HG03354 (cell line): ENCODE results near the gene LMNB1.
"Not testable (repeated sequence)": the region's sequence is repeated elsewhere in the genome, so short reads cannot be mapped to it uniquely, and the experiment has no call there.

Experiments used
- ATAC-seq: cut with Tn5 transposase; IDR thresholded peaks from one replicate; pipeline ENCODE4 v1.9.1; 2021; ENCODE audit warnings: mild to moderate bottlenecking; ENCODE audit not compliant: unreplicated experiment, poor library complexity, severe bottlenecking

The LMNB1 gene, protein sequence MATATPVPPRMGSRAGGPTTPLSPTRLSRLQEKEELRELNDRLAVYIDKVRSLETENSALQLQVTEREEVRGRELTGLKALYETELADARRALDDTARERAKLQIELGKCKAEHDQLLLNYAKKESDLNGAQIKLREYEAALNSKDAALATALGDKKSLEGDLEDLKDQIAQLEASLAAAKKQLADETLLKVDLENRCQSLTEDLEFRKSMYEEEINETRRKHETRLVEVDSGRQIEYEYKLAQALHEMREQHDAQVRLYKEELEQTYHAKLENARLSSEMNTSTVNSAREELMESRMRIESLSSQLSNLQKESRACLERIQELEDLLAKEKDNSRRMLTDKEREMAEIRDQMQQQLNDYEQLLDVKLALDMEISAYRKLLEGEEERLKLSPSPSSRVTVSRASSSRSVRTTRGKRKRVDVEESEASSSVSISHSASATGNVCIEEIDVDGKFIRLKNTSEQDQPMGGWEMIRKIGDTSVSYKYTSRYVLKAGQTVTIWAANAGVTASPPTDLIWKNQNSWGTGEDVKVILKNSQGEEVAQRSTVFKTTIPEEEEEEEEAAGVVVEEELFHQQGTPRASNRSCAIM

DNA sequence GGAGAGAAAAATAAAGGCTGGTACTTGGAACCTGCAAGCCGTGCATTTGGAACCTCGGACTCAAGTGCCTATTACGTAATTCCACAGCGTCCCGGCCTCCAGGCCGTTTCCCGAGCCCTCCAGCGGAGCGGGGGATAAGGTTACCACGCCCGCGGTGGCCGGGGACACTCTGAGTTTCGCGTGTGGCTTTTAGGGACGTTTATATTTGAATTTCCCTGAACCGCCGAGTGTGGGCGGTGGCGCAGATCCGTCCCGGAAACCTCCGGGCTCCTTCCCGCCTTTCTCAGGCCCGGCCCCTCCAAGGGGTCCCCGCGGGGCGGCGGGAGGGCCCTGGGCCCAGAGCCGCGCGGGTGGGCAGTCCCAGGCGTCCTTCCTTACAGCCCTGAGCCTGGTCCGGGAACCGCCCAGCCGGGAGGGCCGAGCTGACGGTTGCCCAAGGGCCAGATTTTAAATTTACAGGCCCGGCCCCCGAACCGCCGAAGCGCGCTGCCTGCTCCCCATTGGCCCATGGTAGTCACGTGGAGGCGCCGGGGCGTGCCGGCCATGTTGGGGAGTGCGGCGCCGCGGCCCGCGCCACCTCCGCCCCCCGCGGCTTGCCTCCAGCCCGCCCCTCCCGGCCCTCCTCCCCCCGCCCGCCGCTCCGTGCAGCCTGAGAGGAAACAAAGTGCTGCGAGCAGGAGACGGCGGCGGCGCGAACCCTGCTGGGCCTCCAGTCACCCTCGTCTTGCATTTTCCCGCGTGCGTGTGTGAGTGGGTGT is at the start of gene LMNB1:
Gene LMNB1, plus strand, starts transcription at position 638 of the 758 bp plus-strand sequence. CDS start 373 bp downstream, outside the sequence.
- peak; percentile 67 for ATAC-seq

DNA sequence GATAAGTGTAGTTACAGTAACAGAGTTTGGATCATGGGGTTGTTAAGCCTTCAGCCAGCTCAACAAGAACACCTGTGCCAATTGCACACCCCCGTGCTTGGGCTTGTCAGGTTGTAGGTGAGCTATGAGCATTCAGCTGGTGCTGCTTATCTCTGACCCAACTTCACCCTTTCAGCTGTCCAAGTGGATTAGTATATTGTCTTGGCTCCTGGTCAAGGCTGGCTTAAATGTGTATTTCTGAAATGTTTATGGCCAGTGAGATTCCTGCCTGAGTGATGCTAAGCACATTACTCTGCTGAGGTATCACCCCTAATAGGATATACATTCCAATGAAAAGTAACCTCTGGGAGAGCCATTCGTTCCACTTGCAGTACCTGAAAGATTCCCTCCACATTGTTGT is 44.2 kb upstream of the LMNB1 start:
- ATAC-seq, result no peak

DNA sequence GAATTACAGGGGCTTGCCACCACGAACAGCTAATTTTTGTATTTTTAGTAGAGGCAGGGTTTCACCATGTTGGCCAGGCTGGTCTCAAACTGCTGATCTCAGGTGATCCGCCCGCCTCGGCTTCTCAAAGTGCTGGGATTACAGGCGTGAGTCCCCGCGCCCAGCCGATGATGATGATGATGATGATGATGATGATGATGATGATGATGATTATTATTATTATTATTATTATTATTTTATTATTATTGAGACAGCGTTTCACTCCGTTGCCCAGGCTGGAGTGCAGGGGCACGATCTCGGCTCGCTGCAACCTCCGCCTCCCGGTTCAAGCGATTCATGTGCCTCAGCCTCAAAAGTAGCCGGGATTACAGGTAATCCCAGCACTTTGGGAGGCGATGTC is 42.4 kb upstream of the LMNB1 start:
- ATAC-seq, result not testable (repeated sequence)

DNA sequence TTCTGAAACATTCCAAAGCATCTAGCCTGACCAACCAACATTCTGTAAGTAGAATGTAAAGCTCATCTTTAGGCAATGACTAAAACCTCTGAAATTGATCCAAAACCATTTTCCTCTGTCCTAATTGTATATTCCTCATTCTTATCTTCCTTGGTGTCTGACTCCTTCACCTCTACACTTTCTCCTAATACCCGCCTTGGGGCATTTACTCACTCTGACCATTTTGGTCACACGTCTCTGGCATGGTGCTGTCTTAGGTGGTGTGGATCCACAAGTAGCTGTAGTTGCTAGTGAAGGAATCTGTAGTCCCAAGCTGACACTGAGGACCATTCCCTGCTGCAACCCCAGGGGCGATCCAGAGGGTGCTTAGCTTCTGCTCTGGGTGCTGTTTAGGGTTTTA is 40.8 kb upstream of the LMNB1 start:
- no peak for ATAC-seq

DNA sequence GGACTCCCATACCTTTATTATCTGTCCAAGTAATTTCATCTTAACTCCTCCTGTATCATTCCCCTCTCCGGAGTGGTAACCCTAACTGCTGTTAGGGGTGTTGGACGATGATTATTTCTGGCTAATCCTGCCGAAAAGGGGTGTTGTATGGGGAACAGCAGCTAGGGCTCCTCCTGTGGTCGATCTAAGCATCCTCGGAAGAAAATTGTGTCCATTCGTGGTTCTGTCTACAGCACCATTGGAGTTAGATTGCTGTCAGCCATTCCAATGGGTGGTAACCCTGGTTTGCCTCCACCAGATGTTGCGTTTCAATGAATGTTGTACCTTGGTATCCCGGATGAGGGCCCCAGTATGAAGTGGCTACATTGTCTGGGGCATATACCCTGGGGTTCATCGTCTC is 35.6 kb upstream of the LMNB1 start:
- no peak for ATAC-seq

DNA sequence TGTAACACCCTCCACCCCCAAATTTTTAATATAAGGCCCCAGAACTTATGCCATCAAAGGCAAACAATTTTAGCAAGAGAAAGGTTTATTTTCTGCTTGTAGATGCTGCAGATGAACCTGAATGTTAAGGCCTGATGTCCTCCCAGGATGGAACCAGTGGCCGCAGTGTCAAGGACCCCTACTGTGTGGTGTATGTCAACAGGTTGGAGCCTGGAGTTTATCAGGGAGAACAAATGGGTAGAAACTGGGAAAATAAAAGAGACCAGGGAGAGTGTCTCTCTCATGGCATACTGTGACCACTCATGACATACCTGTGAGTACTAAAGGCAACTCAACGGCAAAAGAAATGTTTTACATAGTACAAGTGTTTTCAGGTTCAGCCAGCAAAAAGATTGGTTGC is 34.5 kb upstream of the LMNB1 start:
- no peak for ATAC-seq

DNA sequence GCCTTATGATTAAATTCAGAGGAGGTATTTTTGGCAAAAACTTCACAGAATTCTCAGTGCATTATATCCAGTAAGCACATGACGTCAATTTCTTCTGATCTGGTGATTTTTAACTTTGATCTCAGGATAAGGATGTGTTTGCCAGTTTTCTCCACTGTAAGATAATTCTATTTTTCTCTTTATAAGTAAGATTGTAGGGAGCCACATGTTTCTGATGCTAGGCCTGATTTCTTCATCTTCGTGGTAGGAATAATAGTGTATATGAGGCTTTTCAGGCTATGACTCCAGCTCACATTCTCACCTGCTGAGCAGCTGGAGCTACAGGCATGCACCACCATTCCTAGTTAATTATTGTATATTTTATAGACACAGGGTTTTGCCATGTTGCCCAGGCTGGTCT is 32.1 kb upstream of the LMNB1 start:
- ATAC-seq, result no peak

DNA sequence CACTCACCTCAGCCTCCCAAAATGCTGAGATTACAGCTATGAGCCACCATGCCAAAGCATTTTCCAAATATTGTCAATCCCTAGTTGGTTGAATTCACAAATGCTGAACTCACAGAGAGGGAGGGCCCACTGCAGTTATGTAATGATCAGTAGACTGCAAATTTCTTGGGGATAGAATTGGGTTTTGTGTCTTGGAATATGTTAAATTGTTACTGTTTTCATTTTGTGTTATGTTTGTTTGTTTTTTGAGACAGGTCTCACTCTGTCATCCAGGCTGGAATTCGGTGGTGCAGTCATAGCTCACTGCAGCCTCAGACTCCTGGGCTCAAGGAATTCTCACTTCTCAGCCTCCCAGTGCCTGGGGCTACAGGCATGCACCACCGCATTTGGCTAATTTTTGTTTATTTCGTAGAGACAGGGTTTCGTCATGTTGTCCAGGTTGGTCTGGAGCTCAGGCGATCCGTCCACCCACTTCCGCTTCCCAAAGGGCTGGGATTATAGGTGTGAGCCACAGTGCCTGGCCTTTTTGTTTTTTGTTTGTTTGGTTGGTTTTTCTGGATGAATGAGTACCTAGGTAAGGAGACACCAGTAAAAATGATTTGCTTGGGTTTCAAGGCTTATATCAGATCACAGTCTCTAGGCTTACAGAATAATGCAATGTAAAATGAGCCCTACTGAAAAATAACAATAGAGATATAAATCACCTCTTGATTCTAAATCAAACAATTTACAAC is 31.5 kb upstream of the LMNB1 start:
- no peak for ATAC-seq

DNA sequence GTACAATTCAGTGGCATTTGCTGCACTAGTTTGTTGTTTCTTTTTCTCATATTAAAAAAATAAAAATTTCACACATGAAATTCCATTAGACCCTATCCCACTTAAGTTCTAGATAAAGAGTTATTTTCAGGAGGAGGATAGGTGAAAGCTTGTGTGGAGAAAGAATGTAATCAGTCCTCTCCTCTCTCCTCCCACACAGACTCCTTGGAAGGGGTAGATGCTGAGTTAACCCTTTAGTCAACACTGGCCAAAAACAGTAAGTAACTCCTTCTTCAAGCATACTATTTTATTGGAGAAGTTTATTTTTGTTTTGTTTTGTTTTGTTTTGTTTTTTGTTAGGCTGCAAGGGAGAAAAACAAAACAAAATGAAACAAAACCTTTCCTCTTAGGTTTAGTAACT is 30.6 kb upstream of the LMNB1 start:
- no peak for ATAC-seq

DNA sequence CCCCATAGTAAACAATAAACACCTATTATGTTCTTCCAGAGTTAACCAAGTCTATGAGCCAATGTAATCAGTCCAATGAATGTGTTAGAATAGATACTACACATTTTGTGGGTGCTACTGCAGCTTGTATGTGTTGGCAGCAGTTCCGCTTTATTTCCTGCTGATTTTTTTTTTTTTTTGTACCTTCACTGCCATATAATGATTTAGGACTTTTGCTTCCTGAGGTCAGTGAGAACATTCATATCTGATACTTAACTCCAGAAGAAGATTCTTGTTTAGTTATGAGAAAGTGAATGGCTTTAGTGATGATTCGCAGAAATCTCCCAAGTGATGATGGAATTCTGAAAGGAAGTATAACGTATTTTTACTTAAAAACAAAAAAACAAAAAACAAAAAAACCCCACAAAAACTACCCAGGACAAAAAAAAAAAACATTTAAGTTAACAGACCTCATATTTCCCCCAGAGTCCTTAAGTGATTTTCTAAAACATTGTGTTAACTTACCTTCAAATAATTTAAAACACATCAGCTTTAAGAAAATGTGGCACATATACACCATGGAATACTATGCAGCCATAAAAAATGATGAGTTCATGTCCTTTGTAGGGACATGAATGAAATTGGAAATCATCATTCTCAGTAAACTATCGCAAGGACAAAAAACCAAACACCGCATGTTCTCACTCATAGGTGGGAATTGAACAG is 24.7 kb upstream of the LMNB1 start:
- ATAC-seq, result no peak

DNA sequence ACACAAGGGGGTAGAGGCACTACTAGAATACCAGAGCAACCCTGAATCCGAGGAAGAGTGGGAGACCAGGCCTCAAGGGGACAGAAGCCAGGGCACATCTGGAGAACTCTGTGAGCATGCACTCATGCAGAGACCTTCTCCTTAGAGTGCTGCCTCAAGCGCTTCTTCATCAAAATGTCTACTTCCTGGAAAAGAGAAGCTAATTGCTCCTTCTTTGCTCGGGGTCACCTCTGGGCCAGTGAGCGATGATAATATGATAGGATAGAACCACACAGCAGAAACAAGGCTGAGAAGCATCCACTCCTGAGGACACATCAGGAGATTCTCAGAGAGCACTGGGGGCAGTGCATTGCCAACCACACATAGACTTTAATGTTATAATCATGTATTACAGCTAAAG is 23.7 kb upstream of the LMNB1 start:
- no peak for ATAC-seq

DNA sequence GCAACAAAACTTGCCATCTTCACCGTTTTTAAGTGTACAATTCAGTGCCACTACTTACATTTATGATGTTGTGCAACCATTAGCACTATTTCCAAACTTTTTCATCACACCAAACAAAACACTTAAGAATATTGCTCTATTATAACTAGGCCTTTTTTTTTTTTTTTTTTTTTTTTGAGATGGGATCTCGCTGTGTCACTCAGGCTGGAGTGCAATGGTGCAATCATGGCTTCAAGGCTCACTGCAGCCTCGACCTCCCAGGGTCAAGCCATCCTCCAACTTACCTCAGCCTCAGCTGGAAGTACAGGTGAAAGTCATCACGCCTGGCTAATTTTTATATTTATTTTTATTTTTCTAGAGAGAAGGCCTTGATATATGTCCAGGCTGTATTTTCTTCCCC is 22.3 kb upstream of the LMNB1 start:
- ATAC-seq, result no peak

DNA sequence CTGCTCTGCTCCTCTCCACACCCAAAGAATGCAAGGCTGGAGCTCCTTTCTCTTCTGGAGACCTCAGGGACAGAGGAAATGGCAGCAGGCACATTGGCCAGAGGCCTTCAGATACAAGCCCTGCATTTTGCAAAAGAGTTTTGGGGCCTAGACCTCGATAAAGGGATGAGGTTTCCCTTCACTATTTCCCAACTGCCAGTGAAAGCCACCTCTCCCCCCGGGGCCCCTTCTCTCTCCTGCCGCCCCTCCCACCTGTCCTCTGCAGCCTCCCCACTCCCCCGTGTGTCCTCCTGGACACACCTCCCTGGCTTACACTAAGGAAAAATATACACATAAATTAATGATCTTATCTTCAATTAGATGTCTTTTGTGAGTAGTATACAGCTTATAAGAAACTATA is 21.3 kb upstream of the LMNB1 start:
- no peak for ATAC-seq

DNA sequence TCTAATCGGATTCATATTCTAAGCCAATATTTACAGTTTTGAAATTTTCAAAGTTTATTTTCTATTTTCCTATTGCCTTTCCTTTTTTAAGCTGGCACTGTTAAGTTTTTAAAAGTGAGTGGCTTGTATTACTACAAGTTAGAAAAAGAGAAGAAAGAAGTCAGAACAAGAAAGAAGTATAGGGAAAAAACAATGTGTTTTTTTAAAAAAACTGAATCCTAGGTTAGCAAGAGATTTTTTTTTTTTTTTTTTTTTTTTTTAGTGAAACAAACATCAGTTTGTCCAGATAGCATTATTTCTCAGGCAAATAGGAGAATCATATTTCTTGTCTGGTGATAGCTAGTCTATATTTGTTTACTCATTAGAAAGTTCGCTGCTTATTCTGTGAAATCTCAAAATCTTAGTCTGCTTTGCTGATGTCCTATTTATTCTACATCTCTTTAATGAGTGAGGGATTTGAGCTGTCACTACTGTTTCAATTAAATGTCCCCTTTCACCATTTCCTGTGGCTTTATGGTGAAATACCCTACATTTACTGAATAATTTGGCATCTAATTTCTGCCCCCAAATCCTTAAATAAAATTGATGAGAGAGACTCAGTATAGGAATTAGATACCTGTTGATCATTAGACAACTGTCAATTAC is 19.1 kb upstream of the LMNB1 start:
- ATAC-seq, result no peak

DNA sequence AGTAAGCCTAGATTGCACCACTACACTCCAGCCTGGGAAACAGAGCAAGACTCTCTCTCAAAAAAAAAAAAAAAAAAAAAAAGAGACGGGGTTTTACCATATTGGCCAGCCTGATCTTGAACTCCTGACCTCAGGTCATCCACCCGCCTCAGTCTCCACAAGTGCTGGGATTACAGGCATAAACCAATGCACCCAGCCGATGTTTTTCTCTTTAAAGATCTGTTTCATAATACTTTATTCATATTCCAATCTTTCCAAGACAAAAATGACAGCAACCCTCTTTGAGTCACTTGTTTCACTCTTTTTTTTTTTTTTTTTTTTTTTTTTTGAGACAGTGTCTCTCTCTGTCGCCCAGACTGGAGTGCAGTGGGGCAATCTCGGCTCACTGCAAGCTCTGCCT is 13.6 kb upstream of the LMNB1 start:
- no peak for ATAC-seq

DNA sequence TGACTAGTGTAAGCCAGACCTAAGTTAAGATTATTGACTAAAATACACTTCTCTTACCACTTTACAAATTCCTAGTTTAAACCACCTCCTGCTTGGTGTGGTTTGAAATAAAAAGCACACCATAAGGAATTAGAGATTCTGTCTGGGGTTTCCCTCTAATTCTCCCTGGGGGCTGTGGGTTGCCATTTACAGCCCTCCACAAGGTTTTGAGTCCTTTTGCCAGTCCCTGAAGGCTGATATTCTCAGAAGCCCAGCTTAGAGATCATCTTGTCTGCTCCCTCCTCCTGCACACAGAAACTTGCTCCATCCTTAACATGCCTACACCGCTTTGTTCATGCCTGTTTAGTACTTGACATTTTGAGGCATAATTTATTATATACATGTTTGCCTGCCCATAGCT is 7.2 kb upstream of the LMNB1 start:
- ATAC-seq, result no peak

DNA sequence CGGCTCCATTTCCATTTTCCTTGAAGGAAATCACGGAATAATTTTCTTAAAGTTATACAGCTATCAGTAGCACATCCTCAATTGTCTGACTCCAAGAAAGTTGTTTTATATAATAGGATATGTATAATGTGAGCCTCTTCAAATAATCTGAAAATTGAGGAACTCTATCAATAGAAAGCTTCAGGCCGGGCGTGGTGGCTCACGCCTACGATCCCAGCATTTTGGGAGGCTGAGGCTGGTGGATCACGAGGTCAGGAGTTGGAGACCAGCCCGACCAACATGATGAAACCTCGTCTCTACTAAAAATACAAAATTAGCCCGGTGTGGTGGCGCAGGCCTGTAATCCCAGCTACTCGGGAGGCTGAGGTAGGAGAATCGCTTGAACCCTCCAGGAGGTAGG is 3.4 kb upstream of the LMNB1 start:
- not testable (repeated sequence) for ATAC-seq

DNA sequence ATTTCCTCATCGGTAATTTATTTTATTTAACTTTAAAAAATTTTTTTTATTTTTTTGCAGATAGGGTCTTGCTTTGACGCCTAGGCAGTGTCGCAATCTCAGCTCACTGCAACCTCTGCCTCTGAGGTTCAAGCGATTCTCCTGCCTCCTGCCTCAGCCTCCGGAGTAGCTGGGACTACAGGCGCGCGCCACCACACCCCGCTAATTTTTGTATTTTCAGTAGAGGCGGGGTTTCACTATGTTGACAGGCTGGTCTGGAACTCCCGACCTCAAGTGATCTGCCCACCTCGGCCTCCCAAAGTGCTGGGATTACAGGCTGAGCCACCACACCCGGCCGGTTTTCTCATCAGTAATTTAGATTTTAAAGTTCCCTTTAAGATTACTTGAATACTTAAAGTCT is 2.3 kb upstream of the LMNB1 start:
- ATAC-seq, result not testable (repeated sequence)
